SHP77 treated with DMSO at 0.1 percent for 48 hours (cell line): ENCODE measurements around the gene NSL1.

Experiments used
- DNase-seq: peaks from one replicate; lab custom pipeline; 2025; lab: John Stamatoyannopoulos, UW

NSL1 gene

GRCh38 chr1:212703991-212704564 is 87.5 kb downstream of the NSL1 start:
- no peak for DNase-seq

GRCh38 chr1:212702672-212703071 is 88.9 kb downstream of the NSL1 start:
- no peak for DNase-seq

DNA sequence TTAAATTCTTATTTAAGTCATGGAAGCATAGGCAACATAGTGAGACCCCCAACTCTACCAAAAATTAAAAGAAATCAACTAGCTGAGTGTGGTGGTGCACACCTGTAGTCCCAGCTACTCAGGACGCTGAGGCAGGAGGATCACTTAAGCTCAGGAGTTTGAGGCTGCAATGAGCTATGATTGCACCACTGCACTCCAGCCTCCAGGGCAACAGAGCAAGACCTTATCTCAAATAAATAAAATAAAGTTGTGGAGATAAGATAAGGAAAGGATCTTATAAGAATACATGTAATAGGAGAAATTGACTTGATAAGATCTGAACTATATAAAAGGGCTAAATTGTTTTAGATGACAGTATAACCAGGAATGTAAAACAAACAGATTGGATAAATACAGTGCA is 89.7 kb downstream of the NSL1 start:
- DNase-seq, result no peak

GRCh38 chr1:212700892-212701819 is 90.4 kb downstream of the NSL1 start:
- no peak for DNase-seq

- no peak for DNase-seq
These were observed 91.2 kb downstream of the NSL1 start for GRCh38 chr1:212700223-212700891.

DNA sequence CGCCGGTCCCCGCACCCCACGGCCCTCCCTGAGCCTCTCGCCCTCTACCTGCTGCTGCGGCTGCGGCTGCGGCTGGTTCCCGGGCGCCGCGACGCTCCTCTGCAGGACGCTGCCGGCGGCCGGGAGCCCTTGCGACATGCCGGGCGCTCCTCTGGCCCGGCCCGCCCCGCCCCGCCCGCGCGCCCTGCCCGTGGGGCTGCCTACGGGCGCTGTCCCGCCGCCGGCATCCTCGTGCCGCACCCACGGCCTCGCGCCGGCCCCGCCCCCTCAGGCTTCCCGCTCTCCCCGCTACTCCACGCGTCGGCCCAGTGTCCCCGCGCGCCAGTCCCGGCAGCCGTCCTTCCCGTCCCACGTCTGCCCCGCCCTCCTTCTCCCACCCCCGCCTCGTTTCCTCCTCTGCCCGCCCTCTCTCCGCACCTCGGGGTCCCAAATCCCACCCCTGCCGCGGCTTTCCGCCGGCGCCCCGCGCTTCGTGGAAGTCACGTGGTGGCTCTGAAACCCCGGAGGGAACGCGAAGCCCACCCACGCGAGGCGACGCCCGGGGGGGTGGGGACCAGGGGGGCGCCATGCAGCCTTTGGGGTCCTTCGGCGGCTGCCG is 91.9 kb downstream of the NSL1 start, which contains the start of gene BATF3:
Gene BATF3, minus strand, starts transcription at position 216 of the 598 bp plus-strand sequence. Its CDS starts 78 bp downstream, at position 138.
- DNase-seq, result no peak

GRCh38 chr1:212699104-212699624 is 92.4 kb downstream of the NSL1 start:
- DNase-seq, result no peak

- no peak for DNase-seq
These were observed 93.0 kb downstream of the NSL1 start for GRCh38 chr1:212698467-212699103.

GRCh38 chr1:212696721-212697331 is 94.8 kb downstream of the NSL1 start:
- DNase-seq, result no peak

- no peak for DNase-seq
These were observed 98.6 kb downstream of the NSL1 start for GRCh38 chr1:212692774-212693644.

- no peak for DNase-seq
These were observed 100.0 kb downstream of the NSL1 start for GRCh38 chr1:212691561-212692071.

- no peak for DNase-seq
These were observed 100.7 kb downstream of the NSL1 start for GRCh38 chr1:212690816-212691403.

- DNase-seq, result no peak
These were observed 101.6 kb downstream of the NSL1 start for GRCh38 chr1:212689758-212690529.

- DNase-seq, result no peak
These were observed 102.3 kb downstream of the NSL1 start for GRCh38 chr1:212689196-212689725.

- DNase-seq, result no peak
These were observed 103.1 kb downstream of the NSL1 start for GRCh38 chr1:212688341-212689047.

GRCh38 chr1:212687811-212688210 is 103.8 kb downstream of the NSL1 start:
- no peak for DNase-seq

- DNase-seq, result no peak
These were observed 105.0 kb downstream of the NSL1 start for GRCh38 chr1:212686591-212686990.

DNA sequence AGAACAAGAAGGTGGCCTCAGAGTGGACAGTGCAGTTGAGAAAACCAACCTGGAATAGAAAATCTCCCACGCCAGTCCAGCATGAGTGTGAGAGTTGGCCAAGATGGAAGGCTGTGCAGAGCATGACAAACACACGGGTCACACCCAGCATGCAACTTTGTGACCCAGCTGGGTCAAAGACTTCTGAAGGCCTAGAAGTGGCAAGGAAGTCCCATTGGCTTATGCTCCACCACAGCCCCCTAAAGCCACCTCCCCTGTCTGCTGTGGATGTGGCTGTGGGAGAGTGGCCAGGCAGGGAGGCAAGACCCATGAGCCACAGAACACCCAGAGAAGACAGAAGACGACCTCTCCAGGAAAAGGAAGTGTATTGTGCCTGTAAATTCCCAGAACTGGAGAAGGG is 105.5 kb downstream of the NSL1 start:
- no peak for DNase-seq
